Loucy (cell line): ENCODE results near the gene TIMM13.

Source experiments
- H2AFZ ChIP-seq: fragments of 200-600 bp; sonication (generic); 2 replicates; pipeline ENCODE4 v1.6.0; 2016; ENCODE audit warnings: antibody characterized with exemption, mild to moderate bottlenecking, low read length, moderate library complexity
- H3F3A ChIP-seq: fragments of 200-600 bp; 2 replicates; pipeline ENCODE4 v1.6.0; 2016; ENCODE audit warnings: antibody characterized with exemption, low read depth, mild to moderate bottlenecking
- H3K27me3 ChIP-seq: fragments of 200-600 bp; sonication (generic); 2 replicates; pipeline ENCODE4 v1.6.1; 2014; ENCODE audit warnings: low read length, mild to moderate bottlenecking; ENCODE audit not compliant: insufficient read depth, poor library complexity, severe bottlenecking
- H3K36me3 ChIP-seq: fragments of 200-600 bp; sonication (generic); 2 replicates; pipeline ENCODE4 v1.6.1; 2016; ENCODE audit warnings: low read length; ENCODE audit not compliant: insufficient read depth
- H3K4me1 ChIP-seq: fragments of 200-600 bp; sonication (generic); 2 replicates; pipeline ENCODE4 v1.5.1; 2014; ENCODE audit warnings: low read length, mild to moderate bottlenecking; ENCODE audit not compliant: insufficient read depth, poor library complexity, severe bottlenecking
- H3K4me2 ChIP-seq: fragments of 200-600 bp; sonication (generic); 2 replicates; pipeline ENCODE4 v1.6.0; 2014; ENCODE audit warnings: antibody characterized with exemption, low read length, low read depth, mild to moderate bottlenecking; ENCODE audit not compliant: poor library complexity, severe bottlenecking
- H3K4me3 ChIP-seq: fragments of 200-600 bp; sonication (generic); 2 replicates; pipeline ENCODE4 v1.5.1; 2014; ENCODE audit warnings: low read length, mild to moderate bottlenecking, mixed read lengths; ENCODE audit not compliant: poor library complexity, severe bottlenecking
- H3K79me2 ChIP-seq: fragments of 200-600 bp; sonication (generic); 2 replicates; pipeline ENCODE4 v1.6.1; 2014; ENCODE audit warnings: low read length; ENCODE audit not compliant: insufficient read depth
- H3K9ac ChIP-seq: fragments of 200-600 bp; sonication (generic); 2 replicates; pipeline ENCODE4 v1.6.0; 2014; ENCODE audit warnings: mild to moderate bottlenecking, low read depth, low read length, moderate library complexity; ENCODE audit not compliant: poor library complexity, severe bottlenecking
- H3K9me2 ChIP-seq: fragments of 200-600 bp; sonication (generic); replicated peaks from 2 replicates; pipeline ENCODE4 v1.6.1; 2016; ENCODE audit warnings: low read depth, low read length, mixed read lengths
- H3K9me3 ChIP-seq: fragments of 200-600 bp; sonication (generic); 2 replicates; pipeline ENCODE4 v1.6.1; 2014; ENCODE audit warnings: mild to moderate bottlenecking, antibody characterized with exemption, low read length, low read depth; ENCODE audit not compliant: insufficient read depth
- H4K20me1 ChIP-seq: fragments of 200-600 bp; sonication (generic); 2 replicates; pipeline ENCODE4 v1.6.0; 2014; ENCODE audit warnings: antibody characterized with exemption, low read length, mild to moderate bottlenecking; ENCODE audit not compliant: insufficient read depth, poor library complexity, severe bottlenecking
- CTCF ChIP-seq: fragments of 200-600 bp; sonication (generic); conservative IDR thresholded peaks from 2 replicates; pipeline ENCODE4 v1.5.1; 2014; ENCODE audit warnings: mild to moderate bottlenecking, antibody characterized with exemption, low read length
- EZH2phosphoT487 ChIP-seq: fragments of 200-600 bp; IDR thresholded peaks from 2 replicates; pipeline ENCODE4 v1.6.1; 2018; ENCODE audit warnings: antibody characterized with exemption, mild to moderate bottlenecking, moderate library complexity, borderline replicate concordance

TIMM13 gene

DNA sequence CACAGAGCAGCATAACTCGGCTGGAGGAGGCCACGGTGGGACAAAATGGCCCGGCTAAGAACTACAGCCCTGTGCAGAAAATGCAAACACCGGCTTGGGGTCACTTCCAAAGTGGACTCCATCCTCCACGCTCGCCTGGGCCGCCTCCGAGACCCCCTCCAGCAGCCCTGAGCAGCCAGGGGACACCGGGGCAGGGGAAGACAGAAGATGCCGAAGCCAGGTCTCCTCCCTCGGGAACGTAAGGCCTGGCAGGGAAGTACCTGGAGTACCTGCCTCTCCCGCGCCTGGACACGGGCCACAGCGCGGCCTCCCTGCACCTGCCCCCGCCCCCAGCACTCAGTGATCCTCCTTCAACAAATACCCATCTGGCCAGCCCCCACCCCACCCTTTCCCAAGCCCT is 24.4 kb upstream of the TIMM13 start:
- no peak overlapping the region for H3K4me2 ChIP-seq

DNA sequence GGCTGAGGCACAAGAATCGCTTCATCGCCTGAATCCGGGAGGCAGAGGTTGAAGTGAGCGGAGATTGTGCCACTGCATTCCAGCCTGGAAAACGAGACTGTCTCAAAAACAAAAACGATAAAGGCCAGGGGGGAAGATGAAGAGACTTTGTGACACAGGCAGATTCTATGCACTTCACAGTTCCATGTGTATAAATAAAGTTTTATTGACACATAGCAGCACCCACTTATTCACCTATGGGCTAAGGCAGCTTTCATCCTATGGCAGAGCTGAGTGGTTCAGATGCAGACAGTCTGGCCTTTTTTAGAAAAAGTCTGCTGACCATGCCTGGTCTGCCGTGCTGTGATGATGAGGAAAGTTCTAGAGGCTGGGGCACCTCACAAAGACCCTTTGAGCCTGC is 23.8 kb upstream of the TIMM13 start:
- Histone ChIP-seq H3K4me3 (no peak overlapping the region), H3F3A (no peaks in the 10 kb centered on the region), H3K9me2 (no peaks in the 10 kb centered on the region), H3K4me2 (no peak overlapping the region), H4K20me1 (peaks cover 58% of the 10 kb centered on the region), H3K36me3 (no peaks in the 10 kb centered on the region), H3K4me1 (peaks cover 21% of the 10 kb centered on the region), H3K79me2 (peaks cover 92% of the 10 kb centered on the region), H3K27me3 (peaks cover 2% of the 10 kb centered on the region), H2AFZ (no peak overlapping the region), H3K9ac (no peak overlapping the region), H3K9me3 (no peaks in the 10 kb centered on the region)
- TF ChIP-seq EZH2phosphoT487 = no peak
- TF ChIP-seq CTCF = no peak

More for the DNA sequence above, 24.4 kb upstream of the TIMM13 start:
- H3K4me1 ChIP-seq = peaks cover 16% of the 10 kb centered on the region
- H3K27me3 ChIP-seq = peaks cover 6% of the 10 kb centered on the region
- no peaks in the 10 kb centered on the region for H3F3A ChIP-seq
- H3K79me2 ChIP-seq = peaks cover 92% of the 10 kb centered on the region
- no peak overlapping the region for H3K9ac ChIP-seq
- no peak overlapping the region for H3K4me3 ChIP-seq
- H3K9me2 ChIP-seq = no peaks in the 10 kb centered on the region
- no peaks in the 10 kb centered on the region for H3K36me3 ChIP-seq
- no peaks in the 10 kb centered on the region for H3K9me3 ChIP-seq
- peaks cover 56% of the 10 kb centered on the region for H4K20me1 ChIP-seq
- no peak for TF ChIP-seq EZH2phosphoT487
- no peak overlapping the region for H2AFZ ChIP-seq

- no peaks in the 10 kb centered on the region for H3K9me3 ChIP-seq
- H3K27me3 ChIP-seq = no peaks in the 10 kb centered on the region
- H3K9ac ChIP-seq = no peak overlapping the region
- no peaks in the 10 kb centered on the region for H3F3A ChIP-seq
- peaks cover 40% of the 10 kb centered on the region for H4K20me1 ChIP-seq
- no peak overlapping the region for H3K4me3 ChIP-seq
- peaks cover 87% of the 10 kb centered on the region for H3K79me2 ChIP-seq
- peaks cover 5% of the 10 kb centered on the region for H3K4me1 ChIP-seq
- no peaks in the 10 kb centered on the region for H3K9me2 ChIP-seq
- H3K4me2 ChIP-seq = no peak overlapping the region
- H2AFZ ChIP-seq = no peak overlapping the region
- no peak for TF ChIP-seq EZH2phosphoT487
- TF ChIP-seq CTCF = no peak
- peaks cover 6% of the 10 kb centered on the region; the same call in 1 of the 2 replicates for H3K36me3 ChIP-seq
These were observed 21.6 kb upstream of the TIMM13 start for GRCh38 chr19:2449019-2449418.

- H3K36me3 ChIP-seq = peaks cover 28% of the 10 kb centered on the region; the same call in 1 of the 2 replicates
These were observed 19.0 kb upstream of the TIMM13 start for GRCh38 chr19:2446381-2446780.

More at GRCh38 chr19:2446381-2446780, 19.0 kb upstream of the TIMM13 start:
- no peak for TF ChIP-seq CTCF
- no peak for TF ChIP-seq EZH2phosphoT487
- Histone ChIP-seq H3K79me2 (peaks cover 68% of the 10 kb centered on the region), H3K27me3 (no peaks in the 10 kb centered on the region), H3K4me1 (peaks cover 5% of the 10 kb centered on the region), H3K4me3 (no peak overlapping the region), H4K20me1 (peaks cover 26% of the 10 kb centered on the region), H3K4me2 (no peak overlapping the region), H3K9ac (no peak overlapping the region), H3F3A (no peaks in the 10 kb centered on the region), H3K9me3 (no peaks in the 10 kb centered on the region), H3K9me2 (no peaks in the 10 kb centered on the region), H2AFZ (no peak overlapping the region)
